Right hindlimb (tissue), 1 donor: ENCODE measurements around the gene MEX3A.
"Not testable (repeated sequence)": the region's sequence is repeated elsewhere in the genome, so short reads cannot be mapped to it uniquely, and the experiment has no call there.

Experiments
- DNase-seq: peaks from one replicate; pipeline ENCODE4 v3.0.0-alpha.2; 2018

MEX3A gene

GRCh38 chr1:156118177-156118868 lies 36.1 kb upstream of the MEX3A start:
- peak; percentile 75 for DNase-seq

- no peak for DNase-seq
Observed at GRCh38 chr1:156117414-156118176, 35.3 kb upstream of the MEX3A start.

- not testable (repeated sequence) for DNase-seq
Observed at GRCh38 chr1:156116731-156117130, 34.5 kb upstream of the MEX3A start.

- DNase-seq, result peak; percentile 82
Observed at GRCh38 chr1:156115514-156116374, 33.5 kb upstream of the MEX3A start.

- no peak for DNase-seq
Observed at GRCh38 chr1:156114919-156115513, 32.8 kb upstream of the MEX3A start.

GRCh38 chr1:156114101-156114918 lies 32.0 kb upstream of the MEX3A start, which contains the start of gene LMNA:
TSS of gene LMNA (plus strand) at chr1:156114711. CDS start at chr1:156114919, 208 bp downstream.
- DNase-seq, result peak; percentile 95

GRCh38 chr1:156113282-156113950 lies 31.2 kb upstream of the MEX3A start:
- DNase-seq, result peak; percentile 62

GRCh38 chr1:156112276-156113137 lies 30.2 kb upstream of the MEX3A start:
- peak; percentile 84 for DNase-seq

GRCh38 chr1:156111355-156111962 lies 29.2 kb upstream of the MEX3A start:
- DNase-seq, result no peak

- DNase-seq, result no peak
Observed at GRCh38 chr1:156110252-156110651, 28.0 kb upstream of the MEX3A start.

- no peak for DNase-seq
Observed at GRCh38 chr1:156108664-156109241, 26.5 kb upstream of the MEX3A start.

- DNase-seq, result no peak
Observed at GRCh38 chr1:156108057-156108456, 25.8 kb upstream of the MEX3A start.

GRCh38 chr1:156106624-156107488 lies 24.6 kb upstream of the MEX3A start:
- no peak for DNase-seq

GRCh38 chr1:156104861-156105832 lies 22.9 kb upstream of the MEX3A start:
- peak; percentile 80 for DNase-seq

- peak; percentile 94 for DNase-seq
Observed at GRCh38 chr1:156104065-156104810, 22.0 kb upstream of the MEX3A start.

- peak; percentile 84 for DNase-seq
Observed at GRCh38 chr1:156103521-156103947, 21.3 kb upstream of the MEX3A start.
